Transverse colon (tissue), 4 donors: ENCODE measurements around the gene PLXDC2.

ENCODE experiments used
- CTCF ChIP-seq, 5 experiments: fragments of 200-600 bp in 3 of 5; fragments of 450-650 bp in 2 of 5; sonication (generic) in 3 of 5; IDR thresholded peaks; 1 replicate in 2 of 5; 2 replicates in 3 of 5; pipeline ENCODE4 v1.5.1; 2016 to 2017; ENCODE audit warnings: antibody characterized with exemption in 5 of 5, inconsistent platforms in 3 of 5, mild to moderate bottlenecking in 2 of 5, moderate library complexity in 1 of 5
- POLR2A ChIP-seq: fragments of 450-650 bp; IDR thresholded peaks from one replicate; pipeline ENCODE4 v1.6.1; 2016; ENCODE audit warnings: antibody characterized with exemption, mild to moderate bottlenecking, moderate library complexity
- POLR2AphosphoS5 ChIP-seq, 3 donors: sonication (generic); formaldehyde crosslinking; IDR thresholded peaks; one replicate each; pipeline ENCODE4 v1.6.1; 2016; ENCODE audit warnings: antibody characterized with exemption in 3 of 3

- no peak for TF ChIP-seq CTCF (IDR thresholded peaks at IDR 0.05)
- TF ChIP-seq POLR2A = no peak
- TF ChIP-seq POLR2AphosphoS5 (IDR thresholded peaks at IDR 0.05) = no peak
Measured at GRCh38 chr10:20185116-20185515, 368.9 kb downstream of the PLXDC2 start.
